Liver (tissue), 3 donors: Measurements from ENCODE around the gene TGFBR3.

Experiments used
- CTCF ChIP-seq: fragments of 150-350 bp; IDR thresholded peaks from 2 replicates; pipeline ENCODE4 v1.5.1; 2017; ENCODE audit warnings: improper control_type of control experiment, low read depth, low read length; ENCODE audit not compliant: missing input control
- FOXA1 ChIP-seq: IDR thresholded peaks from 2 replicates; pipeline ENCODE4 v1.6.1; 2016; ENCODE audit warnings: antibody characterized with exemption
- GABPA ChIP-seq, 2 donors: IDR thresholded peaks in 1 of 2; conservative IDR thresholded peaks in 1 of 2; 2 replicates each; pipeline ENCODE4 v1.6.1; 2016; ENCODE audit warnings: antibody characterized with exemption in 2 of 2, mild to moderate bottlenecking in 1 of 2, moderate library complexity in 1 of 2
- JUND ChIP-seq, 2 donors: IDR thresholded peaks; 2 replicates each; pipeline ENCODE4 v1.6.1; 2016; ENCODE audit warnings: antibody characterized with exemption in 2 of 2
- RAD21 ChIP-seq, 2 donors: IDR thresholded peaks; 2 replicates each; pipeline ENCODE4 v1.6.1; 2016; ENCODE audit warnings: antibody characterized with exemption in 2 of 2, mild to moderate bottlenecking in 2 of 2
- SP1 ChIP-seq: IDR thresholded peaks from 2 replicates; pipeline ENCODE4 v1.6.1; 2018; ENCODE audit warnings: antibody characterized with exemption, mild to moderate bottlenecking
- TAF1 ChIP-seq: conservative IDR thresholded peaks from 2 replicates; pipeline ENCODE4 v1.6.1; 2016; ENCODE audit warnings: antibody characterized with exemption, mild to moderate bottlenecking
- YY1 ChIP-seq: IDR thresholded peaks from 2 replicates; pipeline ENCODE4 v1.6.1; 2016; ENCODE audit warnings: antibody characterized with exemption, mild to moderate bottlenecking
- TF ChIP-seq, protein P1 (sequence below): IDR thresholded peaks from 2 replicates; pipeline ENCODE4 v1.6.1; 2016; ENCODE audit warnings: antibody characterized with exemption, mild to moderate bottlenecking
- donor health status: healthy.
- donor health status: healthy.

- TF ChIP-seq CTCF (no peak), RAD21 (IDR thresholded peaks at IDR 0.05) (no peak), YY1 (no peak), TAF1 (no peak), GABPA (IDR thresholded peaks at IDR 0.05 in 1 of 2, conservative IDR thresholded peaks at IDR 0.05 in 1 of 2) (no peak), FOXA1 (no peak), JUND (IDR thresholded peaks at IDR 0.05) (no peak), SP1 (no peak)
- TF ChIP-seq, protein P1, sequence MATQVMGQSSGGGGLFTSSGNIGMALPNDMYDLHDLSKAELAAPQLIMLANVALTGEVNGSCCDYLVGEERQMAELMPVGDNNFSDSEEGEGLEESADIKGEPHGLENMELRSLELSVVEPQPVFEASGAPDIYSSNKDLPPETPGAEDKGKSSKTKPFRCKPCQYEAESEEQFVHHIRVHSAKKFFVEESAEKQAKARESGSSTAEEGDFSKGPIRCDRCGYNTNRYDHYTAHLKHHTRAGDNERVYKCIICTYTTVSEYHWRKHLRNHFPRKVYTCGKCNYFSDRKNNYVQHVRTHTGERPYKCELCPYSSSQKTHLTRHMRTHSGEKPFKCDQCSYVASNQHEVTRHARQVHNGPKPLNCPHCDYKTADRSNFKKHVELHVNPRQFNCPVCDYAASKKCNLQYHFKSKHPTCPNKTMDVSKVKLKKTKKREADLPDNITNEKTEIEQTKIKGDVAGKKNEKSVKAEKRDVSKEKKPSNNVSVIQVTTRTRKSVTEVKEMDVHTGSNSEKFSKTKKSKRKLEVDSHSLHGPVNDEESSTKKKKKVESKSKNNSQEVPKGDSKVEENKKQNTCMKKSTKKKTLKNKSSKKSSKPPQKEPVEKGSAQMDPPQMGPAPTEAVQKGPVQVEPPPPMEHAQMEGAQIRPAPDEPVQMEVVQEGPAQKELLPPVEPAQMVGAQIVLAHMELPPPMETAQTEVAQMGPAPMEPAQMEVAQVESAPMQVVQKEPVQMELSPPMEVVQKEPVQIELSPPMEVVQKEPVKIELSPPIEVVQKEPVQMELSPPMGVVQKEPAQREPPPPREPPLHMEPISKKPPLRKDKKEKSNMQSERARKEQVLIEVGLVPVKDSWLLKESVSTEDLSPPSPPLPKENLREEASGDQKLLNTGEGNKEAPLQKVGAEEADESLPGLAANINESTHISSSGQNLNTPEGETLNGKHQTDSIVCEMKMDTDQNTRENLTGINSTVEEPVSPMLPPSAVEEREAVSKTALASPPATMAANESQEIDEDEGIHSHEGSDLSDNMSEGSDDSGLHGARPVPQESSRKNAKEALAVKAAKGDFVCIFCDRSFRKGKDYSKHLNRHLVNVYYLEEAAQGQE = no peak
Observed at GRCh38 chr1:91828583-91829281, 57.2 kb downstream of the TGFBR3 start.
